Stimulated activated CD4-positive, alpha-beta T cell treated with anti-CD3 and anti-CD28 coated beads, Interleukin-4, amount 100 ng/mL, for 1 hour (primary cell): ENCODE measurements around the gene TRUB2.

Experiments used
- DNase-seq: peaks from one replicate; pipeline ENCODE4 v3.0.0-alpha.2; 2020

TRUB2 gene, protein sequence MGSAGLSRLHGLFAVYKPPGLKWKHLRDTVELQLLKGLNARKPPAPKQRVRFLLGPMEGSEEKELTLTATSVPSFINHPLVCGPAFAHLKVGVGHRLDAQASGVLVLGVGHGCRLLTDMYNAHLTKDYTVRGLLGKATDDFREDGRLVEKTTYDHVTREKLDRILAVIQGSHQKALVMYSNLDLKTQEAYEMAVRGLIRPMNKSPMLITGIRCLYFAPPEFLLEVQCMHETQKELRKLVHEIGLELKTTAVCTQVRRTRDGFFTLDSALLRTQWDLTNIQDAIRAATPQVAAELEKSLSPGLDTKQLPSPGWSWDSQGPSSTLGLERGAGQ

DNA sequence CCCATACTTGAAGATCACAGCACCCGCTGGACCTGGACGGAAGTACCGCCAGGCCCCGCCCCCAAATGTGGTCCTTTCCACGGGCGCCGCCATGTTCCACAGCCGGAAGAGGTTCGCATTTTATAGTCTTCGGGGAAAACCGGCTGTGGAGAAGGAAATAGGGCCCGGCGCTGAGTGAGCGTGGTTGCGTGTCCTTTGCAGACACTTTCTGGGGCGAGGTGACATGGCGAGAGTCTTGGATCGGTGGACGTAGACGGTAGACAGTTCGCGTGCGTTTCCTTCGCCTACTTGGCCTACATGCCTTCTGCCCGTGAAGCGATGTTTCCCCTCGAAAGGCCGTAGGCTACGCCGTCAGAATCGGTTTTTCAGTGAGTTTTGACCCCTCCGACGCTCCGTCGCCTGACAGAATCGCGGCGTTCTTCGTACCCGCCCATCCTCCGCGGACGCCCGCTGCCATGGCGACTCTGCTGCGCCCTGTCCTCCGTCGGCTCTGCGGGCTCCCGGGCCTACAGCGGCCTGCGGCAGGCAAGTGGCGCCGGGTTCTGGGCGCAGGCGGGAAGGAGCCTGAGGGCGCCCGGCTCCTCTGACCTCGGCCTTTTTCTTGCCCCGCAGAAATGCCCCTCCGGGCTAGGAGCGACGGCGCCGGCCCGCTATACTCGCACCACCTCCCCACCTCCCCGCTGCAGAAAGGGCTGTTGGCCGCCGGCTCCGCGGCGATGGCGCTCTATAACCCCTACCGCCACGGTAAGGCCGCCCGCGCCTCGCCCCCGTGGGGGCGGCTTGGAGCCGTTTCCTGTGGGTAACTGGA lies at the start of gene TRUB2, which contains the start of gene COQ4:
Gene TRUB2 (minus strand): TSS at position 44 of the 808 bp plus-strand sequence. CDS start 39 bp downstream, at position 5.
Gene COQ4 (plus strand): TSS at position 436 of the 808 bp plus-strand sequence. CDS start 20 bp downstream, at position 456.
- DNase-seq: peak; percentile 92

DNA sequence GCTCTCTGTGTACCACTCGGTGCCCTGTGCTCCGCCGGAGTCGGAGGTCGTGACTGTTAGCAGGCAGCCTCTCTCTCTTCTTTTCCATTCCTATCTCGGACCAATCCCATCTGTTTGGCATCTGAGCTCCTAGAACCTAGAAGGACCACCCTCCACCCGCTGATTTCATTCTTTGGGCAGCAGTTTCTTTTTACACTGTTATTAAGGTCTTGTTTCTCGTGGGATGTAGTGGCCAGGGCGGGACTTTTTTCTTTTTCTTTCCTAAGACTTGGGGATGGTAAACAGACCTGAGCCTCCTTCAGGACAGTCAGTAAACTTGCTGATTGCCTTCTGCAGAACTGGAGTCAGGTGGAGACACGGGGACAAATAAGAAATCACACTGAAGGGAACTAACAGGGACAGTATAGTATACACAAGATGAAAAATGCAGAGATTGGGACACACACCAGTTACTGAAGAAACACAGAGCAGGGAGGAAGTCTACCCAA lies 49.4 kb upstream of the TRUB2 start:
- no peak for DNase-seq

DNA sequence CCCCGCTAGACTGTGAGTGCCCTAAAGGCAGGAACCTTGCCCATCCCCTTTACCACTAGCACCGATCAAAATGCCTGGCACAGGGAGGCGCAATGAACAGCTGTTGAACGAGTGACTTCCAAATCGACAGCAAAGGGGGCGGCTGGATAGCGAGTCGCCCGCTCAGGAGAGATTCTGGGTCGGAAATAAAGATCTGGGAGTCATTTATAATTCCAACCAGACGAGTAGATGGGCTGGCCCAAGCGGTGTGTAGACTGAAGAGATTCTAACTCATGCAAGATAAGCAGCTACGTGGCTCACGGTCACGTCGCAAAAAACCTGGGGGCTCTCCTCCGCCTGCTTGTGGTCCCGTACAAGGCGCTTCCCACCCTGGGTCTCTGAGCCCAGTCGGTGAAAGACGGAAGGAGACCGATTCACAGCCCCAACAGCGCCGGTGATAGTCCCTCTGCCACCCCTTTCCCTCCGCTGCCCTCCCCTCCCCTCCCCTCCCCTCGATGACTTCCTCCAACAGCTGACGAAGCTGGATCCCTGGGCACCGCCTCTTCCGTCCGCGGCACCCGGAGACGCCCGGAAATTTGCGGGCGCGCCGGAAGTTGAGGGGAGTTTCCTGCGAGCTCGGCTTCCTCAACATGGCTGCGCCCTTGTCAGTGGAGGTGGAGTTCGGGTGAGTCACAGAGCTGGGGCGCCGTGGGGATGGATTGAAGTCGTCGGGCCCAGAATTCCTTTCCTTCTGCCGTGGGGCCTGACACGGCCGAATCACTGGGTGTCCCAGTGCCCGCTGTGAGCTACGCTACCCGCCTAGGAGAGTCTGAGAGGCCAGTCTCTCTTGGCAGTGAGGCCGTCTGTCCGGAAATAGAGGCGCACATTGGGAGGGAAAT lies 48.7 kb upstream of the TRUB2 start, which contains the start of gene URM1:
Gene URM1 (plus strand): TSS at position 623 of the 878 bp plus-strand sequence. CDS start 7 bp downstream, at position 630.
- peak; percentile 96 for DNase-seq

DNA sequence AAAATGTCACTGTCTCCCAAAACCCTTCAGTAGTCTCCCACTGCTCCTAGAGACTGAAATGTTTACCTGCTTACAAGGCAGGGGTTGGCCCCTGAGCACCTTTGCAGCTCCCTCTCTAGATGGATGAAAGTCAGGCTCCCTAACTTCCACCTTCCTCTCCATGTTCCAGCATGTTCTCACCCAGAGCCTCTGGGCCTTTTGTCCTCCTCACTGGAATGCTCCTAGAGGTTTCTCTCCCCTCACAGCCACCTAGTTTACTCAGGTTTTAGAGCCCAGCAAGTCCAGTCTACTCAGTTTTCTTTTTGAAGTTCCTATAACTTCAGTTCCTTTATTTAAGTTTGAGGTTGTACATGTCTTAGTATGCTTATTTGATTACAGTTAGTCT lies 48.1 kb upstream of the TRUB2 start:
- DNase-seq: no peak

DNA sequence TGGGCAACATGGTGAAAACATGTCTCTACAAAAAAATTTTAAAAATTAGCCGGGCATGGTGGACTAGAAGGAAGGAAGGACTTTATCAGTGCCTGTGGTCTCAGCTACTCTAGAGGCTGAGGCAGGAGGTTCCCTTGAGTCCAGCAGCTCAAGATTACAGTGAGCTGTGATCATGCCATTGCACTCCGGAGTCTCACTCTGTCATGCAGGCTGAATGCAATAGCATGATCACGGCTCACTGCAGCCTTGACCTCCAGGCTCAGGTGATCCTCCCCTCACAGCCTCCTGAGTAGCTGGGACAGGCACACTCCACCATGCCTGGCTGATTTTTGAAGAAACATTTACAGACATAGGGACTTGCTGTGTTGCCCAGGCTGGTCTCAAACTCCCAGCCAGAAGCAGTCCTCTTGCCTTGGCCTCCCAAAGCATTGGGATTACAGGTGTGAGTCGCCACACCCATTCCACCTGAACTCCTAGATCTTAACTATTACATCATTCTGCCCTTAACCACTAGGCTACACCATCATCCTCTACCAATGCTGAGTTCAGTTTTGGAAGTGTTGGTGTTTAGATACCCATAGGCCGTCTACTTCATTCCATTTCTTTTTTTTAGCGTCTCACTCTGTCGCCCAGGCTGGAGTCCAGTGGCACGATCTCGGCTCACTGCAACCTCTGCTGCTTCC lies 46.9 kb upstream of the TRUB2 start:
- DNase-seq: no peak

DNA sequence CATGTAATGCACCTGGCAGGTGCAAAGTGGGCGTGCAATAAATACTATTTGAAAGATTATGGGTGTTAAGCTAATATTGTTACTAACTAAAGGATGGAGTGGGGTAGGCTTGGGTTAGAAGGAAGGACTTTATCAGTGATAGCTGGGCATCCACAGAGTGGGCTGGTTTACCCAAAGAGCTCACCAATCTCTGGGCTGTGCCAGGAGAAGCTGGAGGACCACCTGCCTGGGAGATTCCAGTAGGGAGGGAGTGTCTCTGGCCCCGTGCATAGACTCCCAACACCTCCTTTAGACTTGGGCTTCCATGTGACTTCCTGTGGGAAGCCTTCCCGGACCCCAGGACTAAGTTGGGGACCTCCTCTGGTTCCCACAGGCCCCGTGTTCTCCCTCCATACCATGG lies 43.3 kb upstream of the TRUB2 start:
- DNase-seq: no peak

DNA sequence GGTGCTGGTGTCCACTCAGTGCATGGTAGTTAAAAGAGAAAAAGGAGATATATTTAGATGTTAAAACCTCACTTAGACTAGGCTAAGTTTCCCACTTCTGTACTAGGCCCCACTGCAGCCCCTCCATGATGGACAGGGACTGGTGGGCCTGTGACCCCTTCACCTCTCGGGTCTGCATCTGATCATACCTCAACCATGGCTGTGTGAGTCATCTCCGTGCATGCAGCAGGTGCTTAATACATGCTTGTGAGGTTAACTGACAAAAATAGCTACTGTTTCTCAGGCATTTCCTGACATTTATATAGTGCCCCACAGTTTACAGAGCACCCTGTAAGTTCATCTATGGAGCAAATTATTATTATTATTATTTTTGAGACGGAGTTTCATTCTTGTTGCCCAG lies 40.5 kb upstream of the TRUB2 start:
- no peak for DNase-seq

DNA sequence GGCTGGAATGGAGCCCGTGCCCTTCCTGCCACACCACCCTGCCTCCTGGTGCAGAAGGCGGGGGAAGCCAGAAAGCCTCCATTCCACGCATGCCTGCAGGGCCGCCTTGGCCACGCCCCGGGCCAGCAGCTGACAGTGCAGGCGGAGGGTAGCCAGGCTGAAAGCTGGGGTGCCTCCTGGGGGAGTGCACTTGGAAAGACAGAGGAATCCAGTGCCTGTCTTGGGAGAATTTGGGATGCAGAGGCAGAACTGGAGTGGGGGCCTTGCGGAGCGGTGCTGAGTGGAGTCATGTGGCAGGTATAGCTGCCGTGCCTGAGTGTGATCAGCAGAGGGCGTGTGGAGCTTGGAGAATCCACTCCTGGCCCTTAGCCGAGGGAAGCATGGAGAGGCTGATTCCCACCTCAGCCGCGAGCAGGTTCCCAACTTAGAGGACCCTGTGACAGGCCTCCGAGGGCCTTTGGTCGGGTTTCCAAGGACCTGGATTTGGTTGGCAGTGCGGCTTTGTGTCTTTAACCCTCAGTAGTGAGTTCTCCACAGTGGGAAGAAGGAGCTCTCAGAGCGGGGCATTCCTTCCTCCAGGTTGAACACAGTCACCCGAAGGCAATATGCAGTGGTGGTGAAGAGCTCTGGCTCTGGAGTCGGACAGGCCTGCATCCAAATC lies 39.9 kb upstream of the TRUB2 start:
- peak; percentile 62 for DNase-seq

DNA sequence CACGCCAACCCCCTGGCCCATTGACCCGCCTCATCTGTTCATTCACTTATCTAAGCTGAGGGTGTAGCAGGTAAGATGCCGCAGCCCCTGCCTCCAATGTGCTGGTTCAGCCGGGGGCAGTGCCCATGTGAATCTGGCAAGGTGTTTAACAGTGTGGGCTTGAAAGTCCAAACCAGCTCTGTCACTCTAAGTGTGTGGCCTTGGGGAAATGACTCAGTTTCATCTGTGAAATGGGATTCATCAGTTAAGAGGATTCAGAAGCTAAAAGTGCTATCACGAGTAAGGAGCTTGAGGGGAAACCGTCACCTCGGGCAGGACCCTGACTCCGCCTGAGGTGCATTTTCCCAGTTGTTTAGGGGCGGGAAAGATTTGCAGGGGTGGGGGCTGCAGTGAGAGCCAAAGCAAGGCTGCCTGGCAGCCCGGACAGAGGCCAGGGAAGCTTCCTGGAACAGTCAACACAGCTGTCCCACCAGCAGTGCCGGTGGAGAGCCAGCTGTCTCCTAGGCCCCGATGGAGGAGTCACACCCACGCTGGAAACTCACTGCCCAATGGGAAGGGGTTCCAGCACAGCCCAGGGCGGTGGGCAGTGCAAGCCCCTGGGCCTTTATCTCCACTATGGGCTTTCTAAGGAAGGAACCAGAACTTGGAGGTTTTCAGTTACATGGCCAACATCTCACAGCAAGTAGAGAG lies 39.2 kb upstream of the TRUB2 start:
- no peak for DNase-seq

DNA sequence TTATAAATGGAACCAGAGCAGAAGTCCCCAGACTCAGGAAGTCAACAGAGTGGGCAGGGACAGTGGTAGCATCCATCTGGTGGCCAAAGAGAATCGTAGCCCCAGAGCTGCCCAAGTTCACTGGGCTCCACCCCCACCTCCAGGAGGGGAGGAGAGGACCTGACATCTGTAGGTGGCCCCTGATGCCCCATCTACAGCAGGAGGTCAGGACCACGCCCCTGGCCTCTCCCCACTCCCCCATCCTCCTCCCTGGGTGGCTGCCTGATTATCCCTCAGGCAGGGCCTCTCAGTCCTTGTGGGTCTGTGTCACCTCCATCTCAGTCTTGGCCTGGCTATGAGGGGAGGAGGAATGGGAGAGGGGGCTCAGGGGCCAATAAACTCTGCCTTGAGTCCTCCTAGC lies 38.6 kb upstream of the TRUB2 start:
- no peak for DNase-seq

DNA sequence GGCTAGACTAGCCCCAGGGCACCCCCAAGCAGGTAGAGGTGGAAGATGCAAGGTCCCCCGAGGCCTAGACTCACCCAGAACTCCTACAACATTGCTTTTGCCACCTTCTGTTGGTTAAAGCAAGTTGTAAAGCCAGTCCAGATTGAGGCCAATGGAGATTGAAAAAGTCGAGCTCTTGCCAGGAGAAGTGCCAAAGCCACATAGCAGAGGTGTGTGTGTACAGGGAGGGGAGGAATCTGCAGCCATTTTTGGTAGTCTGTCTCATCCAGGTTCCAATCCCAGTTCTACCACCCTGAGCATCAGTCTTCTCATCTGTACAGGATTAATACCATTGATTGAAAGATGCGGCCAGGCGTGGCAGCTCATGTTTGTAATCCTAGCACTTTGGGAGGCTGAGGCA lies 36.6 kb upstream of the TRUB2 start:
- DNase-seq: no peak

DNA sequence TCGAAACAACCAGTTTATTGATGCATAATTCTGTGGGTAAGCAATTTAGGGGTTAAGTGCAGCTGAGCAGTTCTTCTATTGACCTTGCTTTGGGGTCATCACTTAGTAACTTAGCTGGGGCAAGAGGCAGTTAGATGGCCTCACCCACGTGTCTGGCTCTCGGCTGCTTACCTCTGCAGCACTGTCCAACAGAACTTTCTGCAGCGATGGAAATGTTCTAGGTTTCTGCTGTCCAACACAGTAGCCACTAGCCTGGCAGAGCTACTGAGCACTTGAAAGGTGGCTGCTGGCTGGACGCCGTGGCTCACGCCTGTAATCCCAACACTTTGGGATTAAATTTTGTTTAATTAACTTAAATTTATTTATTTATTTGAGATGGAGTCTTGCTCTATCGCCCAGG lies 35.8 kb upstream of the TRUB2 start:
- no peak for DNase-seq

DNA sequence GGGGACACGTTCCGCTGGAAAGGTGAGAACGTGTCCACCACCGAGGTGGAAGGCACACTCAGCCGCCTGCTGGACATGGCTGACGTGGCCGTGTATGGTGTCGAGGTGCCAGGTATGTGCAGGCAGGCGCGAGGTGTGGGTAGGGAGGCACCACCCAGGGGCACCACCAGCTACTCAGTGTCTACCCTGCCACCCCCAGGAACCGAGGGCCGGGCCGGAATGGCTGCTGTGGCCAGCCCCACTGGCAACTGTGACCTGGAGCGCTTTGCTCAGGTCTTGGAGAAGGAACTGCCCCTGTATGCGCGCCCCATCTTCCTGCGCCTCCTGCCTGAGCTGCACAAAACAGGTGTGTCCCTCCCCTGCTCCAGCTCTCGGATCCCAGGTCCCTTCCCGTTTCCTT lies 33.2 kb upstream of the TRUB2 start:
- DNase-seq: no peak

DNA sequence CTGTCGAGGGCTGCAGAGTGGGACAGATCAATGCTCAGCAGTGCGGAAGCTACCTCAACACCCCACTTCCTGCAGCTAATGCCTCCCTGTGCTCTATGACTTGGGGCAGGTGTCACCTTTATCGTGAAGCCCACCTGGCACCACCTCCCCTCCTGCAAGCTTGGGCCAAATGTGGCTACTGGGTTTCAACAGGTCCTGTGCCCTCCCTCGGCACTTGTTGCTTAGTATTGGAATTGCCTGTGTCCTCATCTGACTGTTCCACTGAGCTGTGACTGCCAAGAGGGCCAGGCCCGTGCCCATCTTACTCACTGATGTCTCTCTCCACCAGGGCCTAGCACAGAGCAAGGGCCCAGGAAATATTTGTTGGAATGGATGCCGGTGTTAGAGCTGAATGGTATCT lies 27.5 kb upstream of the TRUB2 start:
- DNase-seq: no peak

DNA sequence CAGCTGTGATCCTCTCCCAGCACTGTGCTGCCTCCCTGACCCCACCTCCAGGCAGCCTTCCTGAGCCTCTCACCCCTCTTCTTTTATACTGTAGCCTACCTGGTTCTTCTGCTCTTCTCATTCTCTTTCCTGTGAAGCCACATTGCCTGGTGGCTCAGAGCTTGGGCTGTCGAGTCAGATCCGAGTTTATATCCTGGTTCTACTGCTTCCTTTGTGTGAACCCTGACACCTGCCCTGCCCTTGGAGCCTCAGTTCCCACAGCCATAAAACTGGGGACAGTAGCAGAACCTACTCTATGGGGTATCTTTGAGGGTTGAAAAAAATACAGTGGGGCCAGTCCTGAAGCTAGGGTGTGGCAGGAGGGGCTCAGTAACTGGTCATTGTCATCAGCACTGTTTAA lies 26.9 kb upstream of the TRUB2 start:
- no peak for DNase-seq

DNA sequence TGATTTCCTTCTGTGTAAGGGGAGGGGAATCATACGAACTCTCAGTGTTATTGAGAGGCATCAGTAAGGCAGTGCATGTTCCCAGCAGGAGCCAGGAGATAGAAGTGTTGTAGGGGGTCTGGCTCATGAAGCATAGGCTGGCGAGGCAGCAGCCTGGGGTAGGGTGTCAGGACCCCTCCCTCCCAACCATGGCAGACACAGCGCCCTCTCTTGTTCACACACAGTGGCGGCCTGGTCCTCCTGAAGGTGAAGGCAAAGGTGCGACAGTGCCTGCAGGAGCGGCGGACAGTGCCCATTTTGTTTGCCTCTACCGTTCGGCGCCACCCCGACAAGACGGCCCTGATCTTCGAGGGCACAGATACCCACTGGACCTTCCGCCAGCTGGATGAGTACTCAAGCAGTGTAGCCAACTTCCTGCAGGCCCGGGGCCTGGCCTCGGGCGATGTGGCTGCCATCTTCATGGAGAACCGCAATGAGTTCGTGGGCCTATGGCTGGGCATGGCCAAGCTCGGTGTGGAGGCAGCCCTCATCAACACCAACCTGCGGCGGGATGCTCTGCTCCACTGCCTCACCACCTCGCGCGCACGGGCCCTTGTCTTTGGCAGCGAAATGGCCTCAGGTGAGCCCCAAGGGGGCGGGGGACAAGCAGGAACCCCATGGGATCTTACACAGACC lies 22.8 kb upstream of the TRUB2 start:
- no peak for DNase-seq

DNA sequence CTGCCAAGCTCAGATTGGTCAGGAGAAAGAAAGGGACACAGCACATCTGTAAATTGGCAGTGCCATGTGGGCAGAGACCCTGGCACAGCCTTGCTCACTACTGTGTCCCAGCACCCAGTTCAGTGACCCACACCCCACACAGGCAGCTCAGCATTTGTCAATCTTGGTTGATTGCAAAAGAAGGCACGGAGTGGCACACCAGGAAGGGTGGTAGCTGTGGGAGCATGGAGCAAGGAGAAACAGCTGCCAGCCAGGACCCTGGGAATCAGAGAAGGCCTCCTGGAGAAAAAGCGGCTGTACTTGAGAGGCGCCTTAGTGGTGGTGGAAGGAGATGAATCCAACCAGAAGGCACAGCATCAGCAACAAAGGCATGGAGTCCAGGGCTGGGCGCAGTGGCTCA lies 21.6 kb upstream of the TRUB2 start:
- no peak for DNase-seq

DNA sequence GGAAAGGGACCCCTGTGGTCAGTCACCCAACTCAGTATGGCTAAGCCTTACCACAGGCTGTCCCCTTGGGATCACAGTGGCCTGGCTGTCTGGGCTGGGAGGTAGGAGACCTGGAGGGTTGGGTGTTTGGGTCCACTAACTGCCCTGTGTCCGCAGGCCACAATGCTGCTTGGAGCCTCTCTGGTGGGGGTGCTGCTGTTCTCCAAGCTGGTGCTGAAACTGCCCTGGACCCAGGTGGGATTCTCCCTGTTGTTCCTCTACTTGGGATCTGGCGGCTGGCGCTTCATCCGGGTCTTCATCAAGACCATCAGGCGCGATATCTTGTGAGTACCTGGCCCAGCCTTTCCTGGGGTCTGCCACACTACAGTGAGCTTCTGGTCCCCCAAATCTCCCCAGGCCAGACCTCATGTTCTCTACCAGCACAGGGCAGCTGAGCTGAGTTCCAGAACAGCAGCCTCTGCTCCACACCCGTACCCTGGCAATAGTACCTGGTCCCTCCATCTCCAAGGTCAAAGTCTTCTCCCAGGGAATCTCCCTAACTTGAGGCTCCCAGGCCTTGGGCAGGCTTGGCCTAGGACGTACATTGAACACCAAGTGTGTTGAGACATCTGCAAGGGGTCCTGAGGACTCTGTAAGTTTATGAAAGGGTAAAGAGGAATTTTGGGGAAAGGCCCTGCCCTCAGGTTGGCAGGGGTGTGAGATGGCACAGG lies 20.9 kb upstream of the TRUB2 start:
- DNase-seq: no peak

DNA sequence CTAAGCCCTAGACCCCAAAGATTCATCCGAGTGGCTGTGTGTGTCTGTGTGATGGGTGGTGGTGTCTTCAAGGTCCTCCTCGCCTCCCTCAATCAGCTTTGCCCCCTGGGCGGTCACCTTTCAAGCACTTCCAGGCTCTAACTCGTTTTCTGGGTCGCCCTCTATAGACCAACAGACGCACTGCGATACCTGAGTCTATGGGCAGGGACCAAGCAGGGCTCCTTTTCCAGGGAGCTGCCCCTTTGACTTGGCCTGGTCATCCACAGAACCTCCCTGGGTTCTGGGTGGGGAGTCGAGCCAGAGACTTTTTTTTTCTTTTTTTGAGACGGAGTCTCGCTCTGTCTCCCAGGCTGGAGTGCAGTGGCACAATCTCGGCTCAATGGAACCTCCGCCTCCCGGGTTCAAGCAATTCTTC lies 19.2 kb upstream of the TRUB2 start:
- DNase-seq: peak; percentile 64
